ENCODE data around the gene USP48. TPM values are rescaled to one million over a fixed set of nuclear protein-coding genes. Genes with fewer than 3 reads are reported as not detected.

The USP48 gene
- total and polyA plus RNA-seq, 2 of the 13 experiments (the other 11 are each of a cell fraction or from before 2014, with no cell fraction given): 30.4 to 30.7 TPM

- TF ChIP-seq ZNF660 (CRISPR knock-in tag; IDR thresholded peaks at IDR 0.05; ENCODE audit: borderline replicate concordance, low read depth) (no peak), ZNF616 (CRISPR knock-in tag; IDR thresholded peaks at IDR 0.05; ENCODE audit: low read depth) (peak; percentile 72), ZC3H13 (CRISPR knock-in tag; IDR thresholded peaks at IDR 0.05) (no peak), MED8 (CRISPR knock-in tag; IDR thresholded peaks at IDR 0.05; ENCODE audit: insufficient replicate concordance) (peak; percentile 92), PPARG (CRISPR knock-in tag; conservative IDR thresholded peaks at IDR 0.05) (no peak), RELA (CRISPR knock-in tag; IDR thresholded peaks at IDR 0.05) (no peak; the same call in 1 of the 2 replicates), JUN (CRISPR knock-in tag; IDR thresholded peaks at IDR 0.05) (peak; percentile 40; the same call in 1 of the 2 replicates), SRY (CRISPR knock-in tag; IDR thresholded peaks at IDR 0.05) (peak; percentile 49; the same call in 1 of the 2 replicates), ZBTB25 (CRISPR knock-in tag; IDR thresholded peaks at IDR 0.05) (no peak; the same call in none of the 2 replicates), SALL1 (CRISPR knock-in tag; IDR thresholded peaks at IDR 0.05) (peak; percentile 84), HMGXB3 (CRISPR knock-in tag; IDR thresholded peaks at IDR 0.05; ENCODE audit: borderline replicate concordance) (peak; percentile 77; the same call in 1 of the 2 replicates), KDM1A (CRISPR knock-in tag; IDR thresholded peaks at IDR 0.05) (no peak), HCFC1 (IDR thresholded peaks at IDR 0.05; ENCODE audit: low read depth, low read length) (peak; percentile 50; the same call in 1 of the 2 replicates), ZFAT (CRISPR knock-in tag; conservative IDR thresholded peaks at IDR 0.05) (no peak), ZNF205 (CRISPR knock-in tag; IDR thresholded peaks at IDR 0.05) (peak; percentile 67; the same call in 1 of the 2 replicates), ATF1 (CRISPR knock-in tag; IDR thresholded peaks at IDR 0.05) (peak; percentile 94), ZNF747 (CRISPR knock-in tag; IDR thresholded peaks at IDR 0.05; ENCODE audit: borderline replicate concordance) (peak; percentile 45; the same call in 1 of the 2 replicates), YY1 (IDR thresholded peaks at IDR 0.05; ENCODE audit: insufficient read depth, insufficient replicate concordance, low read depth, low read length) (peak; percentile 58), ZNF609 (CRISPR knock-in tag; IDR thresholded peaks at IDR 0.05; ENCODE audit: borderline replicate concordance) (peak; percentile 50), SKI (IDR thresholded peaks at IDR 0.05; ENCODE audit: partially characterized antibody) (peak; percentile 70)
Measured at GRCh38 chr1:21782868-21783678, at the start of gene USP48 (continued).
